ENCODE data around the gene SBK1.
"Not testable (repeated sequence)": the region's sequence is repeated elsewhere in the genome, so short reads cannot be mapped to it uniquely, and the experiment has no call there.

The SBK1 gene

GRCh38 chr16:28338230-28338629, 45.9 kb downstream of the SBK1 start:
- not testable (repeated sequence) for DNase-seq

GRCh38 chr16:28362600-28362999, 70.3 kb downstream of the SBK1 start:
- DNase-seq = not testable (repeated sequence)

GRCh38 chr16:28363408-28363807, 71.1 kb downstream of the SBK1 start, which contains the start of gene NPIPB6:
NPIPB6 (minus strand) TSS chr16:28363508; CDS start chr16:28362822, 686 bp downstream.
- DNase-seq = not testable (repeated sequence)

- not testable (repeated sequence) for DNase-seq
Measured at GRCh38 chr16:28364268-28365173, 72.2 kb downstream of the SBK1 start.

GRCh38 chr16:28367926-28368325, 75.6 kb downstream of the SBK1 start:
- DNase-seq = not testable (repeated sequence)
